ENCODE results near the gene TTC33.

- TF ChIP-seq POLR2A (IDR thresholded peaks at IDR 0.05) (no peak), CTCF (IDR thresholded peaks at IDR 0.05) (no peak), POLR2AphosphoS5 (IDR thresholded peaks at IDR 0.05) (no peak)
Measured at GRCh38 chr5:40614466-40614865, 141.3 kb downstream of the TTC33 start.
